Measurements from ENCODE around the gene DNAJC30. TPM values are rescaled to one million over a fixed set of nuclear protein-coding genes. Genes with fewer than 3 reads are reported as not detected.
A peak's percentile ranks its signal among the peaks of the same experiment; 100 is the strongest.
"Not testable (repeated sequence)": the region's sequence is repeated elsewhere in the genome, so short reads cannot be mapped to it uniquely, and the experiment has no call there.

The DNAJC30 gene
- total RNA-seq, 3 donors from 2014 or later: 2.9 to 6.9 (median 4.6) TPM

DNA sequence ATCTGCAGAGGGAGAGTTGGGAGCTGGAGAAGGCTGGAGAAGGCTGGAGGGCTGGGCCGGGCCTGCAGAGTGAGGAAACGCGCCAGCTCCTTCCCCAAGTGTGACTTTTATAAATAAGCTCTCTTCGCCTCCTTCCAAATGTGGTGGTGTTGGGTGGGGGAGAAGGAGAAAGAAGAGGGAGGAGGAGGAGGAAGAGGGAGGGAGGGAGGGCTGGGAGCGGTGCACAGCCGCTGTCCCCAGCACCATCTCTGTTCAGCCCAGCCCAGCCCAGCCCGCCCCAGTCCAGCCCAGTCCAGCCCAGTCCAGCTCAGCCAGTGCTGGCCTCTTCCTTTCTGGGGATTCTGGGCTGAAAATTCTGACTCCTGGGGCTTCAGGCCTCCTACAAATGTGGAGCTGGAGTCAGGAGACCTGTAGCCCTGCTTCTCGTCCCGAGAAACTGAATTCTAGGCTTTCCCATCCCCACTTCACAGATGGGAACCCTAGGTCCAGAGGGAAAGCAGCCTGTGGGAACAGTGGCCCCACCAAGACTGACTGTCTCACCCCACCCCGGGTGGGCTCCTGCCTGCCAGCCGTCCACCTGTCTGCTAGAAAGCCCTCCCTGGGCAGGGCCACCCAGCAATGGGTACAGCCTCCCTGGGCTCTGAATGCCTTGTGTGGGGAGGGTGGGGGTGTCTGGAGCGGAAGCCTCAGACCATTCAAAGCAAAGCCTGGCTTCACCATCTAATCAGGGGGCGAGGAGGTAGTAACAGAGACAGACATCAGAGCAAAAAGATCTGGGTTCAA, 34.0 kb upstream of the DNAJC30 start:
- Histone ChIP-seq H3K36me3 (no peaks in the 10 kb centered on the region), H3K27me3 (no peaks in the 10 kb centered on the region), H3K27ac (no peak overlapping the region), H3K4me3 (no peak overlapping the region), H3K9me3 (no peaks in the 10 kb centered on the region), H3K4me1 (peaks cover 4 to 7% of the 10 kb centered on the region in 2 donors)
- intact Hi-C loops (cut with DNase I; ENCODE audit: low total_unique reads): no loop called here
- TF ChIP-seq, protein P1, sequence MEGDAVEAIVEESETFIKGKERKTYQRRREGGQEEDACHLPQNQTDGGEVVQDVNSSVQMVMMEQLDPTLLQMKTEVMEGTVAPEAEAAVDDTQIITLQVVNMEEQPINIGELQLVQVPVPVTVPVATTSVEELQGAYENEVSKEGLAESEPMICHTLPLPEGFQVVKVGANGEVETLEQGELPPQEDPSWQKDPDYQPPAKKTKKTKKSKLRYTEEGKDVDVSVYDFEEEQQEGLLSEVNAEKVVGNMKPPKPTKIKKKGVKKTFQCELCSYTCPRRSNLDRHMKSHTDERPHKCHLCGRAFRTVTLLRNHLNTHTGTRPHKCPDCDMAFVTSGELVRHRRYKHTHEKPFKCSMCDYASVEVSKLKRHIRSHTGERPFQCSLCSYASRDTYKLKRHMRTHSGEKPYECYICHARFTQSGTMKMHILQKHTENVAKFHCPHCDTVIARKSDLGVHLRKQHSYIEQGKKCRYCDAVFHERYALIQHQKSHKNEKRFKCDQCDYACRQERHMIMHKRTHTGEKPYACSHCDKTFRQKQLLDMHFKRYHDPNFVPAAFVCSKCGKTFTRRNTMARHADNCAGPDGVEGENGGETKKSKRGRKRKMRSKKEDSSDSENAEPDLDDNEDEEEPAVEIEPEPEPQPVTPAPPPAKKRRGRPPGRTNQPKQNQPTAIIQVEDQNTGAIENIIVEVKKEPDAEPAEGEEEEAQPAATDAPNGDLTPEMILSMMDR (IDR thresholded peaks at IDR 0.05): no peak
- TF ChIP-seq POLR2A (IDR thresholded peaks at IDR 0.05) (no peak), POLR2AphosphoS5 (IDR thresholded peaks at IDR 0.05) (no peak)
- no peak for DNase-seq (ENCODE audit: low spot score in 2 of 2)

DNA sequence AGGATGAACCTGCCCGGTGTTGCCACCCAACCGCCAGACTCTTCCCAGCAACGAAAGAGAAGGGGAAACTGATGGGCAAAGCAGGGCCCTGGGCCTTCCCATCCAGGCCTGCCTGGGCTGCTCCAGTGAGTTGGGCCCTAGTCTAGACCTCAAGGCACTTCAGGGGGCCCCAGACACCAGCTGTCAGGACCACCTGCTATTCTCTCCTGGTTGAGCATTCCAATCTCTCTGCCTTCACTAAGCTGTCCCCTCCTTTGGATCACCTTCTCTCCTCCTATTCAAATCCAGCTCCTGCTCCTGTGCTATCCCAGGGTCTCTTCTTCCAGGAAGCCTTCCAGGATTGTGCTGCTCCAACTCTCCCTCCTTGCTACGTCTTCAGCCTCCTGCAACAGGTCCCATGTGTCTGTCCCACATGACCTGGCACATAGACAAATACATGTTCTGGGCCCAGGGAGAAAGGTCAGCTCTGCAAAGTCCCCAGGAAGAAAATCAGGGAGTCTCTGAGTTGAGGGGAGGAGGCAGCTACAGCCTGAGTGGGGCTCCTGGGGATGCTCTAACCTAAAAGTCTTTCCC, 33.2 kb upstream of the DNAJC30 start:
- Histone ChIP-seq H3K27ac (no peak overlapping the region), H3K27me3 (no peaks in the 10 kb centered on the region), H3K9me3 (no peaks in the 10 kb centered on the region), H3K4me3 (no peak overlapping the region), H3K4me1 (peaks cover 4 to 7% of the 10 kb centered on the region in 2 donors), H3K36me3 (no peaks in the 10 kb centered on the region)
- intact Hi-C loops (cut with DNase I; ENCODE audit: low total_unique reads): no loop called here
- DNase-seq (ENCODE audit: low spot score in 2 of 2): no peak
- TF ChIP-seq POLR2A (IDR thresholded peaks at IDR 0.05) (no peak), POLR2AphosphoS5 (IDR thresholded peaks at IDR 0.05) (no peak)
- TF ChIP-seq, protein P1 (IDR thresholded peaks at IDR 0.05): no peak

DNA sequence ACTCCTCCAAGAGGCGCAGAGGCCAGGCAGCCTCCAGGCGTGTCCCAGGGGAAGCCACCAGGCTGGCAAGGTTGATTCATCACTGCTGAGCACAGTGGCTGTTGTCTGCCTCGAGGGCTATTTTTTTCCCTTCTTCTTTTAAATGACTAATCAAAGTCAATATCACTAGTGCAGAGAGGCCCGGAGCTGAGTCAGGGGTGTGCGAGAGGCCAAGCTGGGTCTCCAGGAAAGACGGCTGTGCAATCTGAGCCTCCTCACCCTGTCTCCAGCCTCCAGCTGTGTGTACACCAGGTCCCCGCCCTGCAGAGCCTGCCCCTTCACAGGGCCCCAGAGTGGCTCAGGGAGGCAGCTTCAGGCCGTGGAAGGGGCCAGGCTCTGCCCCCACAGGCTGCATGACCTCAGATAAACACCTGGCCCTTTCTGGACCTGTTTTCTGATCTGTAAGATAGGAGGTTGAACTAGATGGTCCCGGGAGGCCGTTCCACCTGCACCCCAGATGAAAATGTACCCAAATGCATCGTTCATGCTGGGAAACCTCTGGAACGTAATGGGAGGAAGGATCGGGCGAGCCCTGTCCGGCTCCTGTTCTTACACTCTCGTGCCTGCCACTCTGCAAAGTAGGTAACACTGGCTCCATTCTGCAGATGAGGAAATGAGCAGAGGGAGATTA, 32.5 kb upstream of the DNAJC30 start:
- H3K27me3 ChIP-seq: no peaks in the 10 kb centered on the region
- DNase-seq (ENCODE audit: low spot score in 2 of 2): no peak
- no peaks in the 10 kb centered on the region for H3K36me3 ChIP-seq
- no peak overlapping the region for H3K4me3 ChIP-seq
- no peaks in the 10 kb centered on the region for H3K9me3 ChIP-seq
- intact Hi-C loops (cut with DNase I; ENCODE audit: low total_unique reads): no loop called here
- peaks cover 4 to 7% of the 10 kb centered on the region in 2 donors for H3K4me1 ChIP-seq
- TF ChIP-seq POLR2A (IDR thresholded peaks at IDR 0.05) (no peak), POLR2AphosphoS5 (IDR thresholded peaks at IDR 0.05) (no peak)
- TF ChIP-seq, protein P1 (IDR thresholded peaks at IDR 0.05): no peak
- peak overlapping the region in 1 of 2 donors; percentile 38 for H3K27ac ChIP-seq

DNA sequence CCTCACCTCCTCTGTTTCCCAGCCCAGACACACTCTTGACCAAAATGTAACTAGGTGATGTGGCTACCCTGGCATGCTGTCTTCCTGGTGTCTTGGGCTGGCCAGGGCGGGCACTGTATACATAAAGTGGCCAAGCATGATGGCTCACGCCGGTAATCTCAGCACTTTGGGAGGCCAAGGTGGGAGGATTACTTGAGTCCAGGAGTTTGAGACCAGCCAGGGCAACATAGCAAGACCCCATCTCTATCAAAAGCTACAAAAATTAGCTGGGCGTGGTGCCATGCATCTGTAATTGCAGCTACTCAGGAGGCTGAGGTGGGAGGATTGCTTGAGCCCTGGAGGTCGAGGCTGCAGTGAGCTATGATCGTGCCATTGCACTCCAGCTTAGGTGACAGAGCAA, 30.1 kb upstream of the DNAJC30 start:
- H3K4me3 ChIP-seq; H3K27me3 ChIP-seq; H3K36me3 ChIP-seq; H3K27ac ChIP-seq; intact Hi-C loops (cut with DNase I; ENCODE audit: low total_unique reads); DNase-seq (ENCODE audit: low spot score in 2 of 2); H3K4me1 ChIP-seq; H3K9me3 ChIP-seq: not testable (repeated sequence)

DNA sequence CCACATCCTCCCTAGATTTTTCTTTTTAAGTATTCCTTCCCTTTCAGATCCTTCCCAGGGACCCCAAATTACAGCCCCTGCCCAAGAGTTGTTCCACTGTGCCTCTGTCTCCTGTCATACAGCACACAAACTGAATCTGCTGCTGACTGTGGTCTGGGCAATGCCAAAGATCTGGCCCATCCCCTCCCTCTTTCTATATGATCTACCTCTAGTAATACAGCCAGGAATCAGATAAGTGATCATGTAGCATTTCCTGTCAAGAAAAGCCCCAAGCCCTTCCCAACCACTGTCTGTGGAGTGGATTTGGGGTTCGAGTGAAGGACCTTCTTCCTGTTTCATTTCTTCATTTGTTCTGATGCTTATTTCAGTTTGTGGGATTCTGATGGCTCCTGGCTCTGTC, 29.5 kb upstream of the DNAJC30 start:
- no peak for DNase-seq (ENCODE audit: low spot score in 2 of 2)
- no peak overlapping the region for H3K4me3 ChIP-seq
- intact Hi-C loops (cut with DNase I; ENCODE audit: low total_unique reads): no loop called here
- H3K27ac ChIP-seq: no peak overlapping the region
- no peaks in the 10 kb centered on the region for H3K36me3 ChIP-seq
- H3K9me3 ChIP-seq: no peaks in the 10 kb centered on the region
- H3K27me3 ChIP-seq: no peaks in the 10 kb centered on the region
- no peaks in the 10 kb centered on the region for H3K4me1 ChIP-seq
- TF ChIP-seq POLR2AphosphoS5 (IDR thresholded peaks at IDR 0.05) (no peak), POLR2A (IDR thresholded peaks at IDR 0.05) (no peak)
- TF ChIP-seq, protein P1 (IDR thresholded peaks at IDR 0.05): no peak

Measured in breast epithelium (tissue), 4 donors.